Fibroblast of lung (primary cell): ENCODE measurements around the gene KLHL1. TPM values are rescaled to one million over a fixed set of nuclear protein-coding genes. Genes with fewer than 3 reads are reported as not detected.

ENCODE experiments used
- DNase-seq, 2 donors: peaks; one replicate each; pipeline versions ENCODE4 v3.0.0 to v3.0.0-alpha.2; 2010; ENCODE audit warnings: low read depth in 2 of 2
- H2AFZ ChIP-seq: 2 replicates; pipeline ENCODE4 v1.5.1; 2012; ENCODE audit warnings: low read length, control low read depth, inconsistent platforms
- H3K27ac ChIP-seq: 2 replicates; pipeline ENCODE4 v1.5.1; 2011; ENCODE audit warnings: low read length, control low read depth; ENCODE audit not compliant: insufficient read depth
- H3K27me3 ChIP-seq: 2 replicates; pipeline ENCODE4 v1.5.1; 2011; ENCODE audit warnings: mild to moderate bottlenecking, low read length; ENCODE audit not compliant: control insufficient read depth, insufficient read depth
- H3K36me3 ChIP-seq: 2 replicates; pipeline ENCODE4 v1.5.1; 2011; ENCODE audit warnings: low read length; ENCODE audit not compliant: control insufficient read depth, insufficient read depth
- H3K4me1 ChIP-seq: 2 replicates; pipeline ENCODE4 v1.5.1; 2011; ENCODE audit warnings: low read length; ENCODE audit not compliant: control insufficient read depth, insufficient read depth; ENCODE audit errors: extremely low read depth
- H3K4me2 ChIP-seq: 2 replicates; pipeline ENCODE4 v1.5.1; 2011; ENCODE audit warnings: low read length, control low read depth; ENCODE audit not compliant: insufficient read depth; ENCODE audit errors: extremely low read depth
- H3K4me3 ChIP-seq, 4 experiments: fragments of 200-600 bp in 1 of 4; sonication (generic) in 1 of 4; replicated peaks in 1 of 4; 2 replicates each; pipeline ENCODE4 v1.5.1; 2011 to 2016; ENCODE audit warnings: low read length in 4 of 4, low read depth in 3 of 4, mild to moderate bottlenecking in 3 of 4, control low read depth in 2 of 4, inconsistent platforms in 1 of 4, mixed read lengths in 1 of 4; ENCODE audit not compliant: insufficient read depth in 1 of 4; ENCODE audit errors: control extremely low read depth in 1 of 4
- H3K79me2 ChIP-seq: 2 replicates; pipeline ENCODE4 v1.5.1; 2012; ENCODE audit warnings: mild to moderate bottlenecking, low read length, inconsistent platforms; ENCODE audit not compliant: control insufficient read depth, insufficient read depth
- H3K9ac ChIP-seq: 2 replicates; pipeline ENCODE4 v1.5.1; 2011; ENCODE audit warnings: mild to moderate bottlenecking, low read length, control low read depth; ENCODE audit not compliant: insufficient read depth
- H3K9me3 ChIP-seq: 2 replicates; pipeline ENCODE4 v1.5.1; 2012; ENCODE audit warnings: low read depth, low read length; ENCODE audit not compliant: control insufficient read depth, insufficient read depth
- H4K20me1 ChIP-seq: 2 replicates; pipeline ENCODE4 v1.5.1; 2011; ENCODE audit warnings: low read length; ENCODE audit not compliant: control insufficient read depth, insufficient read depth; ENCODE audit errors: extremely low read depth
- EZH2 ChIP-seq: IDR thresholded peaks from 2 replicates; pipeline ENCODE4 v1.5.1; 2012; ENCODE audit warnings: low read length, control low read depth, mild to moderate bottlenecking; ENCODE audit errors: missing control alignments
- polyA plus RNA-seq, 2 donors: library from polyadenylated mRNA; depleted of rRNA in 1 of 2; stranded (reverse) in 1 of 2; unstranded in 1 of 2; fragments of >200 nt; gene quantifications; 2 replicates each; pipeline ENCODE4 v1.2.1, GENCODE V29; 2011 to 2012; ENCODE audit warnings: missing spikeins in 1 of 2
- total RNA-seq: library from RNA; depleted of rRNA; stranded (reverse); fragments of >200 nt; gene quantifications from 2 replicates; pipeline ENCODE4 v1.2.1, GENCODE V29; 2014
- TF ChIP-seq, protein P1 (sequence below), 2 donors: IDR thresholded peaks in 1 of 2; conservative IDR thresholded peaks in 1 of 2; 1 replicate in 1 of 2; 2 replicates in 1 of 2; pipeline ENCODE4 v1.5.1; 2011 to 2012; ENCODE audit warnings: low read length in 2 of 2, control low read depth in 1 of 2, inconsistent platforms in 1 of 2, low read depth in 1 of 2, mild to moderate bottlenecking in 1 of 2

Gene KLHL1
- total and polyA plus RNA-seq, 2 donors (not counting 1 experiment from before 2014, with no cell fraction given) = not detected

DNA sequence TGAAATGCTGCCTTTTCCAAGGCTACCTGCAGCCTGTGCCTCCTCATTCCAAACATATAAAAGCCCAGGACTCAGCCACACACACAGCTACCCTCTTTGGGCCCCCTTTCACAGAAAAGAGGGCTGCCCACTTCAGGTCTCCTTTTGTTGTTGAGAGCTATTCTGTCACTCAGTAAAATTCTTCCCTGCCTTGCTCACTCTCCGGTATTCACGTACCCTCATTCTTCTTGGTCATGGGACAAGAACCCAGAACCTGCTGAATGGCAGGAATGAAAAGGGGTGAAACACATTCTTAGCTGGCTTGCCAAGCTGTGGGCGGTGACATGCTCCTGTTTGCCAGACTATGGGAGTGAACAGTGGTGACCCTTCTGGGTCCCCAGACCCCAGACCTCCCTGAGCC lies 338.6 kb downstream of the KLHL1 start:
- no peak overlapping the region for H3K4me2 ChIP-seq
- H4K20me1 ChIP-seq = no peaks in the 10 kb centered on the region
- no peak for TF ChIP-seq EZH2
- TF ChIP-seq, protein P1, sequence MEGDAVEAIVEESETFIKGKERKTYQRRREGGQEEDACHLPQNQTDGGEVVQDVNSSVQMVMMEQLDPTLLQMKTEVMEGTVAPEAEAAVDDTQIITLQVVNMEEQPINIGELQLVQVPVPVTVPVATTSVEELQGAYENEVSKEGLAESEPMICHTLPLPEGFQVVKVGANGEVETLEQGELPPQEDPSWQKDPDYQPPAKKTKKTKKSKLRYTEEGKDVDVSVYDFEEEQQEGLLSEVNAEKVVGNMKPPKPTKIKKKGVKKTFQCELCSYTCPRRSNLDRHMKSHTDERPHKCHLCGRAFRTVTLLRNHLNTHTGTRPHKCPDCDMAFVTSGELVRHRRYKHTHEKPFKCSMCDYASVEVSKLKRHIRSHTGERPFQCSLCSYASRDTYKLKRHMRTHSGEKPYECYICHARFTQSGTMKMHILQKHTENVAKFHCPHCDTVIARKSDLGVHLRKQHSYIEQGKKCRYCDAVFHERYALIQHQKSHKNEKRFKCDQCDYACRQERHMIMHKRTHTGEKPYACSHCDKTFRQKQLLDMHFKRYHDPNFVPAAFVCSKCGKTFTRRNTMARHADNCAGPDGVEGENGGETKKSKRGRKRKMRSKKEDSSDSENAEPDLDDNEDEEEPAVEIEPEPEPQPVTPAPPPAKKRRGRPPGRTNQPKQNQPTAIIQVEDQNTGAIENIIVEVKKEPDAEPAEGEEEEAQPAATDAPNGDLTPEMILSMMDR (conservative IDR thresholded peaks at IDR 0.05 in 1 of 2, IDR thresholded peaks at IDR 0.05 in 1 of 2; ENCODE audit: low read depth in 1 of 2, low read length in 2 of 2) = no peak
- H3K36me3 ChIP-seq = no peaks in the 10 kb centered on the region
- no peaks in the 10 kb centered on the region for H3K27me3 ChIP-seq
- H2AFZ ChIP-seq = no peak overlapping the region
- DNase-seq = no peak
- H3K4me1 ChIP-seq = no peaks in the 10 kb centered on the region
- no peak overlapping the region for H3K4me3 ChIP-seq
- no peaks in the 10 kb centered on the region for H3K9me3 ChIP-seq
- H3K27ac ChIP-seq = no peak overlapping the region
- no peak overlapping the region for H3K9ac ChIP-seq
- no peaks in the 10 kb centered on the region for H3K79me2 ChIP-seq

DNA sequence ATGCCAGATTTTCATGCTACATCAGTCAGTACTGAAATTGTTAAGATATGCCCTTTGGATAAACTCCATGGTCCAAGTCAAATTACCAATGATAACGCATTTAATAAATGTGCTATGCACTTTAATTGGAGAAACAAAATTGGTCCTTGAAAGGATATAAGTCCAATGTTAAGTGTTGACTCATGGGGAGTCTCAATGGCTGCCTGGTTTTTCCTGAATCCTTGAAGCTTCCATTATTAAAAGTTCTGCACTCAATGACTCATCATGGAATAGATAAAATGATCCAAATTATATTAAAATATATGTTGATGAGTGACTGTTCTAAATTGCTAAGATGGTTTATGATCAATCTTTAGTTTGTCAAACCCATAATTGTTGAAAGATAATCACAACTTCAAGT lies 346.7 kb downstream of the KLHL1 start:
- H2AFZ ChIP-seq = no peak overlapping the region
- TF ChIP-seq EZH2 = no peak
- TF ChIP-seq, protein P1 (conservative IDR thresholded peaks at IDR 0.05 in 1 of 2, IDR thresholded peaks at IDR 0.05 in 1 of 2; ENCODE audit: low read depth in 1 of 2, low read length in 2 of 2) = no peak
- H3K4me2 ChIP-seq = no peak overlapping the region
- no peaks in the 10 kb centered on the region for H4K20me1 ChIP-seq
- H3K4me3 ChIP-seq = no peak overlapping the region
- H3K36me3 ChIP-seq = no peaks in the 10 kb centered on the region
- H3K9me3 ChIP-seq = no peaks in the 10 kb centered on the region
- no peaks in the 10 kb centered on the region for H3K4me1 ChIP-seq
- H3K9ac ChIP-seq = no peak overlapping the region
- DNase-seq = no peak
- H3K27ac ChIP-seq = no peak overlapping the region
- no peaks in the 10 kb centered on the region for H3K79me2 ChIP-seq
- H3K27me3 ChIP-seq = no peaks in the 10 kb centered on the region

DNA sequence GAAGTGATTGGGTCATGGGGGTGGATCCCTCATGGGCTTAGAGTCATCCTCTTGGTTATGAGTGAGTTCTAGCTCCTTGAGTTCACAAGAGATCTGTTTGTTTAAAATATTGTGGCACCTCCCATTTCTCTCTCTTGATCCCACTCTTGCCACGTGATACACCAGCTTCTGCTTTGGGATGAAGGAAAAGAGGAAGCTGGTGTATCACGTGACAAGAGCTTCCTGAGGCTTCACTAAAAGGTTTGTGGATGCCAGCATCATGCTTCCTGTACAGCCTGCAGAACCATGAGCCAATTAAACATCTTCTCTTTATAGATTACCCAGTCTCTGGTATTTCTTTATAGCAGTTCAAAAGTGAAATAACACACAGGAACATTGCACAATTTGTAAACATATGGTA lies 353.2 kb downstream of the KLHL1 start:
- Histone ChIP-seq H3K9me3 (no peaks in the 10 kb centered on the region), H3K9ac (no peak overlapping the region), H3K4me3 (no peak overlapping the region), H3K27me3 (no peaks in the 10 kb centered on the region), H3K27ac (no peak overlapping the region), H2AFZ (no peak overlapping the region), H3K79me2 (no peaks in the 10 kb centered on the region), H3K4me1 (no peaks in the 10 kb centered on the region), H4K20me1 (no peaks in the 10 kb centered on the region), H3K36me3 (no peaks in the 10 kb centered on the region), H3K4me2 (no peak overlapping the region)
- TF ChIP-seq EZH2 = no peak
- TF ChIP-seq, protein P1 (conservative IDR thresholded peaks at IDR 0.05 in 1 of 2, IDR thresholded peaks at IDR 0.05 in 1 of 2; ENCODE audit: low read depth in 1 of 2, low read length in 2 of 2) = no peak
- DNase-seq = no peak
